Measurements from ENCODE around the gene FDX2. TPM values are rescaled to one million over a fixed set of nuclear protein-coding genes. Genes with fewer than 3 reads are reported as not detected.

The FDX2 gene
- total and polyA plus RNA-seq, 2 of the 4 experiments (the other 2 are of a cell fraction), result 39.8 to 72.0 TPM

DNA sequence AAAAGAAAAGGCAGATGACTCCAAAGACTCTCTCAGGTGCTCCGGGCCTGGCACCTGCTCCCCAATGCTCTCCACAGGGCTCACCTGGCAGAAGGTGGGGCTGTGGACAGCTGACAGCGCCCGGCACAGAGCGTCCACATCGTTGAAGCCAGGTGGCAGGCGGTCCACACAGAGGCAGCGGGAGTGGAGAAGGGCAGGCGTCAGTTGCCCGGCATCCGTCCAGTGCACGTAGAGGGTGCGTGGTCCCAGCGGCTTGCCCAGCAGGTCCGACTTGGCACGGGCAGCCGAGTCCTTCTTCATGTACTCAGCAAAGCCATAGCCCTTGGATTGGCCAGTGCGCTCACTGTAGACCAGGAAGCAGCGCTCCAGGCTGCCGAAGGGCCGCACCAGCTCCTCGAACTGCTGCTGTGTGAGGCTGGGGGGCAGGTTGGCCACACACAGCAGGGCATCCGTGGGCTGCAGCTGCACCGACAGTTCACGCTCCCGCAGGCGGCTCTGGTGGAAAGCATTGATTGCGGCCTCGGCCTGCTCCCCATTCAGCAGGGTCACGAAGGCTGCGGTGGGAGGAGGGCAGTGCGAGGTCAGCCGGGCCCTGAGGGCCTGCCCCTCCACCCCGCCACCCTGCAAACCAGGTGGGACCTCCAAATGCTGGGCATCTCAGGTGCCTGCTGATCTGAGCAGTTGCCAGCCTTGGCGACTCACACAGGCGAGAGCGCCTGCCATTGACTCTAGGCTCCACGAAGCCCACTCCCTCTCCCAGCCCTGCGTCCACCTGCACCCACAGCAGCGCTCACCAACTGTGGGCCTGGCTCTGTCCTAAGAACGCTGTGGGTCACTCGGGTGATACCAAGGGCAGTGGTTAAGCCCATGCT, 13.0 kb upstream of the FDX2 start:
- BruUV-seq (replicated peaks), result no TSS peak
- peaks cover 5% of the 10 kb centered on the region; the same call in 1 of the 2 replicates for H3K4me1 ChIP-seq (ENCODE audit: control insufficient read depth, insufficient read depth, low read length)
- ChIA-PET CTCF (no interaction called here), POLR2A (ENCODE audit: unreplicated experiment) (no interaction called here)
- H3K9me1 ChIP-seq (ENCODE audit: insufficient read depth, low read length), result no peaks in the 10 kb centered on the region; the same call in 1 of the 2 replicates
- peaks cover 26% of the 10 kb centered on the region for H4K20me1 ChIP-seq (ENCODE audit: insufficient read depth, low read length)
- intact Hi-C loops (cut with micrococcal nuclease) (no loop called here), dilution Hi-C loops (cut with HindIII; ENCODE audit: low sequenced_read_pairs, unreplicated experiment) (no loop called here), in situ Hi-C loops (cut with MboI; ENCODE audit: low sequenced_read_pairs) (no loop called here)
- TF ChIP-seq SMC3 (IDR thresholded peaks at IDR 0.05; ENCODE audit: low read depth, low read length) (no peak), BHLHE40 (IDR thresholded peaks at IDR 0.05; ENCODE audit: low read depth, low read length) (no peak), RCOR1 (IDR thresholded peaks at IDR 0.05; ENCODE audit: insufficient replicate concordance, low read length) (no peak), RFX5 (IDR thresholded peaks at IDR 0.05; ENCODE audit: low read depth, low read length) (no peak), MAFK (IDR thresholded peaks at IDR 0.05; ENCODE audit: low read depth, low read length) (no peak), RAD21 (IDR thresholded peaks at IDR 0.05; ENCODE audit: low read length) (no peak)
- TF ChIP-seq, protein P1, sequence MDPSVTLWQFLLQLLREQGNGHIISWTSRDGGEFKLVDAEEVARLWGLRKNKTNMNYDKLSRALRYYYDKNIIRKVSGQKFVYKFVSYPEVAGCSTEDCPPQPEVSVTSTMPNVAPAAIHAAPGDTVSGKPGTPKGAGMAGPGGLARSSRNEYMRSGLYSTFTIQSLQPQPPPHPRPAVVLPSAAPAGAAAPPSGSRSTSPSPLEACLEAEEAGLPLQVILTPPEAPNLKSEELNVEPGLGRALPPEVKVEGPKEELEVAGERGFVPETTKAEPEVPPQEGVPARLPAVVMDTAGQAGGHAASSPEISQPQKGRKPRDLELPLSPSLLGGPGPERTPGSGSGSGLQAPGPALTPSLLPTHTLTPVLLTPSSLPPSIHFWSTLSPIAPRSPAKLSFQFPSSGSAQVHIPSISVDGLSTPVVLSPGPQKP (IDR thresholded peaks at IDR 0.05; ENCODE audit: borderline replicate concordance, low read depth, low read length), result no peak
- H3K27me3 ChIP-seq (ENCODE audit: control insufficient read depth, insufficient read depth, low read length), result no peaks in the 10 kb centered on the region
- H2BK5ac ChIP-seq (ENCODE audit: low read depth, low read length, poor library complexity, severe bottlenecking), result no peak overlapping the region
- H2AFZ ChIP-seq (replicated peaks; ENCODE audit: low read length, poor library complexity), result no peak overlapping the region
- no peak overlapping the region for H3K4me2 ChIP-seq (ENCODE audit: low read depth, low read length)
- DNase-seq, result no peak
- no peak overlapping the region for H3K27ac ChIP-seq (ENCODE audit: insufficient read depth, low read length)
- no peak overlapping the region for H2BK120ac ChIP-seq (ENCODE audit: low read depth, low read length)
- H3K18ac ChIP-seq (ENCODE audit: low read depth, low read length), result no peak overlapping the region
- H3K4ac ChIP-seq (ENCODE audit: low read depth, low read length), result no peak overlapping the region
- H2AK9ac ChIP-seq (replicated peaks; ENCODE audit: low read depth, low read length, poor library complexity), result no peak overlapping the region
- no peak overlapping the region for H2BK20ac ChIP-seq (ENCODE audit: low read depth, low read length)
- no peak overlapping the region for H3K14ac ChIP-seq (replicated peaks; ENCODE audit: low read depth, low read length)
- H3K9me3 ChIP-seq (ENCODE audit: control insufficient read depth, insufficient read depth, low read length), result no peaks in the 10 kb centered on the region
- no peak overlapping the region for H2AK5ac ChIP-seq (ENCODE audit: low read depth, low read length)
- H3K23ac ChIP-seq (ENCODE audit: low read depth, low read length), result no peak overlapping the region
- no peak overlapping the region for H3K4me3 ChIP-seq (ENCODE audit: insufficient read depth, low read depth, low read length)
- no peak overlapping the region for H4K5ac ChIP-seq (ENCODE audit: low read depth, low read length)
- H3K36me3 ChIP-seq (ENCODE audit: control insufficient read depth, insufficient read depth, low read length), result peaks cover 58% of the 10 kb centered on the region
- no peak overlapping the region for H3K9ac ChIP-seq (ENCODE audit: low read depth, low read length)
- peaks cover 26 to 54% of the 10 kb centered on the region in 2 experiments; a peak in 3 of 4 replicates for H3K79me1 ChIP-seq (ENCODE audit: low read depth in 1 of 2, low read length in 2 of 2)
- no peak overlapping the region for H2BK15ac ChIP-seq (ENCODE audit: low read depth, low read length)
- H4K91ac ChIP-seq (ENCODE audit: insufficient read depth, low read depth, low read length), result no peak overlapping the region
- H3K56ac ChIP-seq (ENCODE audit: extremely low read depth, insufficient read depth, low read length), result no peak overlapping the region
- 98% methylated on average over 26 of the region's 41 CpGs; no CpG with 5 or more reads in 1 of the 2 experiments for WGBS, 2 experiments (ENCODE audit: extremely low coverage in 2 of 2, insufficient read length in 1 of 2)
- ATAC-seq (ENCODE audit: low read depth), result no peak
- no peak overlapping the region for H4K8ac ChIP-seq (ENCODE audit: low read depth in 2 of 2, low read length in 2 of 2)
